HK-2 (cell line): ENCODE results near the gene PKLR.

Experiments
- DNase-seq: peaks from one replicate; pipeline ENCODE4 v3.0.0-alpha.2; 2018; ENCODE audit not compliant: unreplicated experiment

Gene PKLR

GRCh38 chr1:155285063-155285462, 16.2 kb downstream of the PKLR start:
- DNase-seq, result no peak

GRCh38 chr1:155284476-155284875, 16.8 kb downstream of the PKLR start:
- no peak for DNase-seq

- DNase-seq, result no peak
Measured at GRCh38 chr1:155282488-155283091, 18.6 kb downstream of the PKLR start.

GRCh38 chr1:155279268-155279667, 22.0 kb downstream of the PKLR start:
- DNase-seq, result no peak

- DNase-seq, result no peak
Measured at GRCh38 chr1:155278689-155279160, 22.5 kb downstream of the PKLR start.

- peak; percentile 70 for DNase-seq
Measured at GRCh38 chr1:155277902-155278688, 23.1 kb downstream of the PKLR start.

- peak; percentile 97 for DNase-seq
Measured at GRCh38 chr1:155277070-155277901, 24.0 kb downstream of the PKLR start, which contains the start of gene HCN3. Gene HCN3, plus strand, starts transcription at chr1:155277463. Its CDS starts 128 bp downstream, at chr1:155277591.

GRCh38 chr1:155273343-155274245, 27.6 kb downstream of the PKLR start, which contains the start of gene CLK2:
Gene CLK2, minus strand, starts transcription at chr1:155273504. Its CDS starts 2,527 bp downstream, at chr1:155270977.
- DNase-seq, result peak; percentile 95

- no peak for DNase-seq
Measured at GRCh38 chr1:155272466-155273342, 28.5 kb downstream of the PKLR start.

- DNase-seq, result no peak
Measured at GRCh38 chr1:155269381-155269780, 31.9 kb downstream of the PKLR start.

- no peak for DNase-seq
Measured at GRCh38 chr1:155268630-155269029, 32.6 kb downstream of the PKLR start.

GRCh38 chr1:155267373-155267772, 33.9 kb downstream of the PKLR start:
- DNase-seq, result no peak

- DNase-seq, result no peak
Measured at GRCh38 chr1:155266553-155266952, 34.7 kb downstream of the PKLR start.

- no peak for DNase-seq
Measured at GRCh38 chr1:155263067-155263466, 38.2 kb downstream of the PKLR start.

GRCh38 chr1:155261852-155262673, 39.2 kb downstream of the PKLR start, which contains the start of gene SCAMP3:
Gene SCAMP3, minus strand, starts transcription at chr1:155262360. Its CDS starts 209 bp downstream, at chr1:155262151.
- peak; percentile 98 for DNase-seq

- DNase-seq, result no peak
Measured at GRCh38 chr1:155261493-155261851, 39.8 kb downstream of the PKLR start.

- no peak for DNase-seq
Measured at GRCh38 chr1:155260276-155260675, 41.0 kb downstream of the PKLR start.

GRCh38 chr1:155256058-155256852, 45.0 kb downstream of the PKLR start:
- no peak for DNase-seq
